OCI-LY3 (cell line): ENCODE results near the gene ARID4A.
"Not testable (repeated sequence)": the region's sequence is repeated elsewhere in the genome, so short reads cannot be mapped to it uniquely, and the experiment has no call there.

Experiments
- H2AFZ ChIP-seq: fragments of 200-600, 300-600 bp; shearing (Covaris generic); 2 replicates; pipeline ENCODE4 v1.6.0; 2014; ENCODE audit warnings: antibody characterized with exemption, low read depth, low read length
- H3K27ac ChIP-seq: fragments of 200-600, 300-600 bp; sonication (generic); 2 replicates; pipeline ENCODE4 v1.5.1; 2014; ENCODE audit warnings: mild to moderate bottlenecking, low read length, moderate library complexity, mixed read lengths
- H3K27me3 ChIP-seq: fragments of 200-600, 300-600 bp; sonication (generic); 2 replicates; pipeline ENCODE4 v1.6.1; 2014; ENCODE audit warnings: low read depth, low read length, mixed read lengths
- H3K36me3 ChIP-seq: fragments of 200-600, 300-600 bp; sonication (generic); replicated peaks from 2 replicates; pipeline ENCODE3; 2014; ENCODE audit warnings: low read depth, low read length, mixed read lengths
- H3K4me1 ChIP-seq: fragments of 300-600, 200-600 bp; sonication (generic); 2 replicates; pipeline ENCODE4 v1.6.1; 2014; ENCODE audit warnings: low read length, mixed read lengths
- H3K4me2 ChIP-seq: fragments of 200-600, 300-600 bp; sonication (generic); 2 replicates; pipeline ENCODE4 v1.6.1; 2014; ENCODE audit warnings: low read length, mixed read lengths
- H3K4me3 ChIP-seq: fragments of 300-600, 200-600 bp; sonication (generic); 2 replicates; pipeline ENCODE4 v1.5.1; 2014; ENCODE audit warnings: antibody characterized with exemption, mild to moderate bottlenecking, low read length, moderate library complexity
- H3K79me2 ChIP-seq: fragments of 300-600, 200-600 bp; shearing (Covaris generic); 2 replicates; pipeline ENCODE4 v1.6.1; 2014; ENCODE audit warnings: mild to moderate bottlenecking, low read length, mixed read lengths
- H3K9ac ChIP-seq: fragments of 300-600, 200-600 bp; shearing (Covaris generic); 2 replicates; pipeline ENCODE4 v1.6.0; 2014; ENCODE audit warnings: mild to moderate bottlenecking, low read length, moderate library complexity
- H3K9me3 ChIP-seq: fragments of 200-600, 300-600 bp; shearing (Covaris generic); 2 replicates; pipeline ENCODE4 v1.6.1; 2014; ENCODE audit warnings: low read length, mixed read lengths; ENCODE audit not compliant: insufficient read depth
- H4K20me1 ChIP-seq: fragments of 200-600, 300-600 bp; sonication (generic); 2 replicates; pipeline ENCODE4 v1.6.1; 2016; ENCODE audit warnings: low read length, mixed read lengths; ENCODE audit not compliant: insufficient read depth
- EZH2phosphoT487 ChIP-seq: fragments of 200-600 bp; shearing (Covaris generic); IDR thresholded peaks from 2 replicates; pipeline ENCODE4 v1.6.1; 2018; ENCODE audit warnings: antibody characterized with exemption, mixed run types, low read depth
- TF ChIP-seq, protein P1 (sequence below): fragments of 200-600, 300-600 bp; sonication (generic); IDR thresholded peaks from 2 replicates; pipeline ENCODE4 v1.5.1; 2014; ENCODE audit warnings: antibody characterized with exemption, low read length, low read depth

Gene ARID4A, protein sequence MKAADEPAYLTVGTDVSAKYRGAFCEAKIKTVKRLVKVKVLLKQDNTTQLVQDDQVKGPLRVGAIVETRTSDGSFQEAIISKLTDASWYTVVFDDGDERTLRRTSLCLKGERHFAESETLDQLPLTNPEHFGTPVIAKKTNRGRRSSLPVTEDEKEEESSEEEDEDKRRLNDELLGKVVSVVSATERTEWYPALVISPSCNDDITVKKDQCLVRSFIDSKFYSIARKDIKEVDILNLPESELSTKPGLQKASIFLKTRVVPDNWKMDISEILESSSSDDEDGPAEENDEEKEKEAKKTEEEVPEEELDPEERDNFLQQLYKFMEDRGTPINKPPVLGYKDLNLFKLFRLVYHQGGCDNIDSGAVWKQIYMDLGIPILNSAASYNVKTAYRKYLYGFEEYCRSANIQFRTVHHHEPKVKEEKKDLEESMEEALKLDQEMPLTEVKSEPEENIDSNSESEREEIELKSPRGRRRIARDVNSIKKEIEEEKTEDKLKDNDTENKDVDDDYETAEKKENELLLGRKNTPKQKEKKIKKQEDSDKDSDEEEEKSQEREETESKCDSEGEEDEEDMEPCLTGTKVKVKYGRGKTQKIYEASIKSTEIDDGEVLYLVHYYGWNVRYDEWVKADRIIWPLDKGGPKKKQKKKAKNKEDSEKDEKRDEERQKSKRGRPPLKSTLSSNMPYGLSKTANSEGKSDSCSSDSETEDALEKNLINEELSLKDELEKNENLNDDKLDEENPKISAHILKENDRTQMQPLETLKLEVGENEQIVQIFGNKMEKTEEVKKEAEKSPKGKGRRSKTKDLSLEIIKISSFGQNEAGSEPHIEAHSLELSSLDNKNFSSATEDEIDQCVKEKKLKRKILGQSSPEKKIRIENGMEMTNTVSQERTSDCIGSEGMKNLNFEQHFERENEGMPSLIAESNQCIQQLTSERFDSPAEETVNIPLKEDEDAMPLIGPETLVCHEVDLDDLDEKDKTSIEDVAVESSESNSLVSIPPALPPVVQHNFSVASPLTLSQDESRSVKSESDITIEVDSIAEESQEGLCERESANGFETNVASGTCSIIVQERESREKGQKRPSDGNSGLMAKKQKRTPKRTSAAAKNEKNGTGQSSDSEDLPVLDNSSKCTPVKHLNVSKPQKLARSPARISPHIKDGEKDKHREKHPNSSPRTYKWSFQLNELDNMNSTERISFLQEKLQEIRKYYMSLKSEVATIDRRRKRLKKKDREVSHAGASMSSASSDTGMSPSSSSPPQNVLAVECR

DNA sequence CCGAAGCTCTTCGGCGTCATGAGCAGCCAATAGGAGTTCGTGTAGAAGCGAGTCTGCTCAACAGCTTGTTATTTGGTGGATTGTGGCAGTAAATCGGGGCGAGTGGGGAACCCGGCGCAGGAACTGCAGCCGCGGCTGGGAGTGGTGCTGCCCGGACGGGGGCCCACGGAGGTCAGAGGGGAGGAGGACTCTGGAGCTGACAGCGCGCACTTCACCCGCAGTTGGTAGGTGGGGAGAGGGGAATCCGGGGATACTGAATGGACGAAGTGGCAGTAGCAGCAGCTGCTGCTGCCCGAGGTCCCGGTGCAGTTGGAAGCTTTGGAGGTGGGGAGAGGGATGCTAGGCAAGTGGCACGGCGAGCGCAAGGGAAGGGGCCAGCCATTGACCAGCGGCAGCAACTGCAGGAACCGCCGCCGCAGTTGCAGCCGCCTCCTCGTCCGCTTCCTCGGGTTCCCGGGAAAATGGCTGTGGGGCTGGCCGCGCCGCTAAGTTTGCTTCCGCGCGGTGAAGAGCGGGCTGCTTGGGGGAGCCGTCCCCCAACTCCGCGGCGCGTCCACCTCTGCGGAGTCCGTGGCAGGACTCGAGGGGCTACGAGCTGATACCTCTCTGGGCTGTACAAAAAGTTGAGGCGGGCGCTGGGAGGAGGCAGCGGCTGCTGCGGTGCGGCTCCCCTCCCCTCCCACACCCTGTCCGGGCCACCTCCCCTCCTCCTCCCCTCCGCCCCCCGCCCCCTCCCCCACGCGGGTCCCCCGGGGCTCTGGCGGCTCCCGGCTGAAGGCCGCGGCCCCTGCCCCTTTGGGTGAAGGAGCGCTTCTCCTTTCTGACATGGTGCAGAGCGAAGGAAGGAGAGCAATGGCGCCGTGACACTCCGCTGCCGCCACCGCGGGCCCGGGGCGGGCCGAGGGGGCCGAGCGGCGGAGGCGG is at the start of gene ARID4A:
Gene ARID4A, plus strand, starts transcription at position 79 of the 924 bp plus-strand sequence. CDS start 1,300 bp downstream, outside the sequence.
- H3K36me3 ChIP-seq: peaks cover 23% of the 10 kb centered on the region
- no peaks in the 10 kb centered on the region for H3K27me3 ChIP-seq
- peak within 1 kb of the TSS; percentile 82 for H2AFZ ChIP-seq
- H3K4me2 ChIP-seq: peak within 1 kb of the TSS; percentile 92
- peaks cover 19% of the 10 kb centered on the region for H4K20me1 ChIP-seq
- TF ChIP-seq, protein P1, sequence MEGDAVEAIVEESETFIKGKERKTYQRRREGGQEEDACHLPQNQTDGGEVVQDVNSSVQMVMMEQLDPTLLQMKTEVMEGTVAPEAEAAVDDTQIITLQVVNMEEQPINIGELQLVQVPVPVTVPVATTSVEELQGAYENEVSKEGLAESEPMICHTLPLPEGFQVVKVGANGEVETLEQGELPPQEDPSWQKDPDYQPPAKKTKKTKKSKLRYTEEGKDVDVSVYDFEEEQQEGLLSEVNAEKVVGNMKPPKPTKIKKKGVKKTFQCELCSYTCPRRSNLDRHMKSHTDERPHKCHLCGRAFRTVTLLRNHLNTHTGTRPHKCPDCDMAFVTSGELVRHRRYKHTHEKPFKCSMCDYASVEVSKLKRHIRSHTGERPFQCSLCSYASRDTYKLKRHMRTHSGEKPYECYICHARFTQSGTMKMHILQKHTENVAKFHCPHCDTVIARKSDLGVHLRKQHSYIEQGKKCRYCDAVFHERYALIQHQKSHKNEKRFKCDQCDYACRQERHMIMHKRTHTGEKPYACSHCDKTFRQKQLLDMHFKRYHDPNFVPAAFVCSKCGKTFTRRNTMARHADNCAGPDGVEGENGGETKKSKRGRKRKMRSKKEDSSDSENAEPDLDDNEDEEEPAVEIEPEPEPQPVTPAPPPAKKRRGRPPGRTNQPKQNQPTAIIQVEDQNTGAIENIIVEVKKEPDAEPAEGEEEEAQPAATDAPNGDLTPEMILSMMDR: no peak
- TF ChIP-seq EZH2phosphoT487: no peak
- no peaks in the 10 kb centered on the region for H3K9me3 ChIP-seq
- peaks cover 11% of the 10 kb centered on the region for H3K4me1 ChIP-seq
- H3K9ac ChIP-seq: peak within 1 kb of the TSS; percentile 91
- peak within 1 kb of the TSS; percentile 90 for H3K27ac ChIP-seq
- peak within 1 kb of the TSS; percentile 95 for H3K4me3 ChIP-seq
- peaks cover 64% of the 10 kb centered on the region for H3K79me2 ChIP-seq

DNA sequence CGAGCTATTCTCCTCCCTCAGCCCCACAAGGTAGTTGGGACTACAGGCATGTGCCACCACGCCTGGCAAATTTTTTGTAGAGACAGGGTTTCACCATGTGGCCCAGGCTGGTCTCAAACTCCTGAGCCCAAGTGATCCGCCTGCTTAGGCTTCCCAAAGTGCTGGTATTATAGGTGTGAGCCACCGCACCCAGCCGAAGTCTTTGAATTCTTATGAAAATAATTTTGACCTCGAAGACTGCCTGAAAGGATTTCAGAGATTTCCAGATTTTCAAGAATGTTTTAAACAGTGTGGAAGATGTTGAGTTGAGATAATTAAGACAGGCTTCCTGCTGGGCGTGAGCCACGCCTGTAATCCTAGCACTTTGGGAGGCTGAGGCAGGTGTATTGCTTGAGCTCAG is 48.7 kb upstream of the ARID4A start:
- peaks cover 61% of the 10 kb centered on the region for H4K20me1 ChIP-seq
- TF ChIP-seq, protein P1: no peak
- TF ChIP-seq EZH2phosphoT487: no peak
- H3K36me3 ChIP-seq: peaks cover 52% of the 10 kb centered on the region
- H3K9me3 ChIP-seq: no peaks in the 10 kb centered on the region
- H3K79me2 ChIP-seq: peaks cover 99% of the 10 kb centered on the region
- H3K9ac ChIP-seq: no peak overlapping the region
- no peak overlapping the region for H2AFZ ChIP-seq
- no peak overlapping the region for H3K27ac ChIP-seq
- peaks cover 20% of the 10 kb centered on the region for H3K4me1 ChIP-seq
- H3K27me3 ChIP-seq: no peaks in the 10 kb centered on the region
- no peak overlapping the region for H3K4me2 ChIP-seq
- H3K4me3 ChIP-seq: no peak overlapping the region

DNA sequence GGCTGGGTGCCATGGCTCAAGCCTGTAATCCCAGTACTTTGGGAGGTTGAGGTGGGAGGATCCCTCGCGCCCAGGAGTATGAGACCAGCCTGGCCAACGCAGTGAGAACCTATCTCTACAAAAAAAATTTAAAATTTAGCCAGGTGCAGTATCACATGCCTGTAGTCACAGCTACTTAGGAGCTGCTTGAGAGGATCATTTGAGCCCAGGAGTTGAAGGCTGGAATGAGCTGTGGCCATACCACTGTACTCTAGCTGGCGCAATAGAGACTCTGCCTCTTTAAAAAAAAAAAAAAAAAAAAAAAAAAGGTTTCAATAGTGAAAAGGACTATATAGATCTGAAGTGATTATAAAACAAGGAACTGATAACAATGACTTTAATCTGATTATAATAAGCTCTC is 40.2 kb upstream of the ARID4A start:
- Histone ChIP-seq H4K20me1 (peaks cover 12% of the 10 kb centered on the region; the same call in 1 of the 2 replicates), H3K36me3 (peaks cover 49% of the 10 kb centered on the region)

DNA sequence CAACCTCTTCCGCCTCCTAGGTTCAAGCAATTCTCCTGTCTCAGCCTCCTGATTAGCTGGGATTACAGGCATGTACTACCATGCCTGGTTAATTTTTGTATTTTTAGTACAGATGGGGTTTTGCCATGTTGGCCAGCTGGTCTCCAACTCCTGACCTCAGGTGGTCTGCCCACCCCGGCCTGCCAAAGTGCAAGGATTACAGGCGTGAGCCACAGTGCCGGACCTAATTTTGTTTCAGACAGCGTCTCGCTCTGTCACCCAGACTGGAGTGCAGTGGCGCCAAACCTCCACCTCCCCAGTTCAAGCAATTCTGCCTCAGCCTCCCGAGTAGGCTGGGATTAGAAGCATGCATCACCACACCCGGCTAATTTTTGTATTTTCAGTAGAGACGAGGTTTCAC is 36.4 kb upstream of the ARID4A start:
- not testable (repeated sequence) for H2AFZ ChIP-seq, H3K9me3 ChIP-seq, H3K27ac ChIP-seq, H3K4me1 ChIP-seq, H3K27me3 ChIP-seq, H3K4me2 ChIP-seq, H3K9ac ChIP-seq, H3K4me3 ChIP-seq
- peaks cover 70% of the 10 kb centered on the region for H3K79me2 ChIP-seq
- peaks cover 72% of the 10 kb centered on the region for H3K36me3 ChIP-seq
- H4K20me1 ChIP-seq: peaks cover 12% of the 10 kb centered on the region; the same call in 1 of the 2 replicates

More for the DNA sequence above, 40.2 kb upstream of the ARID4A start:
- no peak overlapping the region for H3K27ac ChIP-seq
- no peaks in the 10 kb centered on the region for H3K4me1 ChIP-seq
- H3K4me2 ChIP-seq: no peak overlapping the region
- peaks cover 84% of the 10 kb centered on the region for H3K79me2 ChIP-seq
- no peaks in the 10 kb centered on the region for H3K9me3 ChIP-seq
- no peak overlapping the region for H3K4me3 ChIP-seq
- TF ChIP-seq, protein P1: no peak
- no peak for TF ChIP-seq EZH2phosphoT487
- H3K9ac ChIP-seq: no peak overlapping the region
- H2AFZ ChIP-seq: no peak overlapping the region
- no peaks in the 10 kb centered on the region for H3K27me3 ChIP-seq
